GM12878 (cell line): Measurements from ENCODE around the gene PTPRJ. TPM values are rescaled to one million over a fixed set of nuclear protein-coding genes. Genes with fewer than 3 reads are reported as not detected.

Experiments used
- ATAC-seq: fragments of 200-7000 bp; cut with Tn5 transposase; 3 replicates; pipeline ENCODE4 v1.9.1; 2020; ENCODE audit warnings: mild to moderate bottlenecking, moderate library complexity
- BruUV-seq: library from RNA; stranded (reverse); fragments of 400-500 nt; replicated peaks from 2 replicates; lab custom pipeline; 2021; lab: Mats Ljungman, UMichigan
- CTCF ChIA-PET: fragments of 300-600 bp; sonication (Branson Sonifier 250); formaldehyde crosslinking; extraction: SDS; loops from one replicate; lab custom pipeline; 2021; ENCODE audit warnings: inconsistent platforms; lab: Yijun Ruan, JAX
- POLR2A ChIA-PET: fragments of 350-600 bp; formaldehyde crosslinking; extraction: SDS; loops from one replicate; lab custom pipeline; 2021; ENCODE audit warnings: inconsistent platforms; lab: Charles Lee
- RAD21 ChIA-PET: fragments of 300-600 bp; sonication (Branson Sonifier 250); formaldehyde crosslinking; loops from one replicate; lab custom pipeline; 2023; ENCODE audit warnings: antibody characterized with exemption; ENCODE audit not compliant: unreplicated experiment; lab: Charles Lee
- SMC1A ChIA-PET: fragments of 300-600 bp; sonication (Branson Sonifier 250); formaldehyde crosslinking; loops from one replicate; lab custom pipeline; 2023; ENCODE audit not compliant: unreplicated experiment, uncharacterized antibody; lab: Charles Lee
- DNase-seq: peaks from one replicate; pipeline ENCODE4 v3.0.0-alpha.2; 2011; ENCODE audit warnings: low read depth, low spot score
- FAIRE-seq: peaks from 3 replicates; lab custom pipeline; 2011; peaks lifted over from hg19 to GRCh38; lab: Jason Lieb, UNC
- H2AFZ ChIP-seq: 2 replicates; pipeline ENCODE4 v1.6.0; 2011; ENCODE audit warnings: low read depth, low read length, control low read depth; ENCODE audit not compliant: control insufficient read depth
- H3K27ac ChIP-seq: 2 replicates; pipeline ENCODE4 v1.5.1; 2011; ENCODE audit warnings: control low read depth; ENCODE audit not compliant: control insufficient read depth, insufficient read depth
- H3K27me3 ChIP-seq, 2 experiments: replicated peaks in 1 of 2; 2 replicates each; pipeline versions ENCODE4 v1.6.0 to v1.6.1; 2011; ENCODE audit warnings: low read length in 1 of 2; ENCODE audit not compliant: control insufficient read depth in 2 of 2, insufficient read depth in 2 of 2
- H3K36me3 ChIP-seq, 2 experiments: 2 replicates each; pipeline ENCODE4 v1.5.1; 2011; ENCODE audit warnings: low read length in 1 of 2; ENCODE audit not compliant: control insufficient read depth in 2 of 2, insufficient read depth in 2 of 2
- H3K4me1 ChIP-seq: 2 replicates; pipeline ENCODE4 v1.6.1; 2011; ENCODE audit warnings: mild to moderate bottlenecking, low read length, moderate library complexity, mixed read lengths; ENCODE audit not compliant: control insufficient read depth, insufficient read depth
- H3K4me2 ChIP-seq: 2 replicates; pipeline ENCODE4 v1.6.0; 2011; ENCODE audit warnings: control low read depth; ENCODE audit not compliant: control insufficient read depth, insufficient read depth
- H3K4me3 ChIP-seq: fragments of 200-600 bp; sonication (generic); 2 replicates; pipeline ENCODE4 v1.5.1; 2016
- H3K79me2 ChIP-seq: 2 replicates; pipeline ENCODE4 v1.6.0; 2011; ENCODE audit warnings: low read length; ENCODE audit not compliant: control insufficient read depth, insufficient read depth
- H3K9ac ChIP-seq: 2 replicates; pipeline ENCODE4 v1.8.0; 2011; ENCODE audit warnings: low read length, control low read depth, mixed read lengths; ENCODE audit not compliant: control insufficient read depth, insufficient read depth
- H3K9me3 ChIP-seq: replicated peaks from 3 replicates; pipeline ENCODE4 v1.5.1; 2011; ENCODE audit warnings: mild to moderate bottlenecking, low read length; ENCODE audit not compliant: control insufficient read depth, insufficient read depth
- H4K20me1 ChIP-seq: 2 replicates; pipeline ENCODE4 v1.6.0; 2011; ENCODE audit not compliant: control insufficient read depth, insufficient read depth
- BACH1 ChIP-seq: fragments of 450-650 bp; IDR thresholded peaks from 2 replicates; pipeline ENCODE4 v1.6.1; 2017; ENCODE audit warnings: mild to moderate bottlenecking, borderline replicate concordance
- CEBPB ChIP-seq, 2 experiments: fragments of 150-350 bp in 1 of 2; IDR thresholded peaks; 2 replicates each; pipeline ENCODE4 v1.6.1; 2012 to 2014; ENCODE audit warnings: low read depth in 2 of 2, low read length in 2 of 2, borderline replicate concordance in 1 of 2, inconsistent platforms in 1 of 2
- NFXL1 ChIP-seq: fragments of 450-650 bp; IDR thresholded peaks from 2 replicates; pipeline ENCODE4 v1.6.1; 2017; ENCODE audit warnings: antibody characterized with exemption, mild to moderate bottlenecking, borderline replicate concordance
- POLR2AphosphoS2 ChIP-seq: IDR thresholded peaks from 2 replicates; pipeline ENCODE4 v1.6.1; 2011; ENCODE audit warnings: low read depth, mild to moderate bottlenecking, low read length, improper control_type of control experiment, moderate library complexity
- RAD51 ChIP-seq: fragments of 450-650 bp; IDR thresholded peaks from 2 replicates; pipeline ENCODE4 v1.6.1; 2016; ENCODE audit warnings: moderate library complexity, mild to moderate bottlenecking, inconsistent platforms
- RBBP5 ChIP-seq: fragments of 200-600 bp; sonication (generic); conservative IDR thresholded peaks from 2 replicates; pipeline ENCODE4 v1.6.1; 2016
- SREBF2 ChIP-seq: IDR thresholded peaks from 2 replicates; pipeline ENCODE4 v1.6.1; 2012; ENCODE audit warnings: mild to moderate bottlenecking, low read length
- TARDBP ChIP-seq: IDR thresholded peaks from 2 replicates; pipeline ENCODE4 v1.6.1; 2016; ENCODE audit warnings: borderline replicate concordance
- WRNIP1 ChIP-seq: IDR thresholded peaks from 2 replicates; pipeline ENCODE4 v1.6.1; 2011; ENCODE audit warnings: low read depth, low read length, improper control_type of control experiment, borderline replicate concordance
- WGBS: methylation state at CpG from one replicate; pipeline ENCODE4 v1.1.6; 2016; ENCODE audit warnings: low lambda C conversion rate; ENCODE audit not compliant: insufficient replicate concordance, insufficient coverage; ENCODE audit errors: missing lambda C conversion rate; 5-methylcytosine and 5-hydroxymethylcytosine counted together
- in situ Hi-C: fragments of 300-500 bp; cut with MboI; formaldehyde crosslinking; loops from 9 replicates; pipeline ENCODE4 v1.14.3; 2018; ENCODE audit warnings: mixed read lengths
- intact Hi-C: fragments of 100-400 bp; cut with micrococcal nuclease; formaldehyde crosslinking; loops from one replicate; pipeline ENCODE4 v1.14.2; 2022; ENCODE audit not compliant: unreplicated experiment
- polyA plus RNA-seq, 11 experiments: library from polyadenylated mRNA; depleted of rRNA in 4 of 11; unstranded in 6 of 11; stranded (reverse) in 5 of 11; fragments of >200 nt; fragmentation: Nextera tagmentation in 4 of 11; fragmentation: Illumina TruSeq in 1 of 11; extraction: Ambion mirVana in 4 of 11; extraction: Trizol in 1 of 11; gene quantifications; 1 replicate in 1 of 11; 2 replicates in 10 of 11; pipeline versions ENCODE4 v1.2.1 to v1.2.3, GENCODE V29; 2011 to 2016; ENCODE audit warnings: inconsistent platforms in 2 of 11, missing spikeins in 2 of 11, low read depth in 1 of 11
- total RNA-seq, 4 experiments: library from RNA; depleted of rRNA in 3 of 4; stranded (reverse); fragments of >200 nt in 3 of 4; fragmentation: Illumina TruSeq in 1 of 4; extraction: Trizol in 1 of 4; gene quantifications; 2 replicates each; pipeline versions ENCODE4 v1.2.1 to v1.2.3, GENCODE V29; 2013 to 2021
- TF ChIP-seq, protein P1 (sequence below): IDR thresholded peaks from 2 replicates; pipeline ENCODE4 v1.6.1; 2011; ENCODE audit warnings: mild to moderate bottlenecking, low read depth, low read length, moderate library complexity; ENCODE audit not compliant: insufficient replicate concordance

PTPRJ gene
- total and polyA plus RNA-seq, 10 of the 15 experiments (the other 5 are each of a cell fraction or from before 2014, with no cell fraction given) = 0.22 to 22.4 (median 7.4) TPM

DNA sequence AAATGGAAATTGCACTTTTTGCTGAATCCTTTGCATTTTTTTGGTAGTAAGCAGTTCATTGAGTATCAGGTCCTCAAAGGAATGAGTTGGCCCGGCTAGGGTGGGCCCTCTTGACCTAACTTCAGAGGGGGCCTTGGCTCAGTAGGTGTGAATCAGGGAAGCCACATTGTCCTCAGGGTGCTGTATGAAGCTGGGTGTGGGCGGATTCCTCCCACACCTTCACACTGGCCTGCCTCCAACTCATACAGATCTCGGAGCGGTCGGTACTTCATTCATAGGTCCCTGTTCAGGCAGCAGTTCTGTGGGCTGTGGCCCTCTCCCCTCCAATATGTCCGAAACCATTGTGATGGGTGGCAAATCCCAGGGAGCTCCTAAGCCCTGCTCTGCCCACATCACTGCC, 188.9 kb downstream of the PTPRJ start (continued):
- TF ChIP-seq CEBPB (IDR thresholded peaks at IDR 0.05; ENCODE audit: borderline replicate concordance in 1 of 2, low read depth in 2 of 2, low read length in 2 of 2) = no peak
- no peak for TF ChIP-seq WRNIP1
- TF ChIP-seq RAD51 = no peak
- TF ChIP-seq BACH1 = no peak
- no peak for TF ChIP-seq TARDBP
- TF ChIP-seq POLR2AphosphoS2 = no peak

DNA sequence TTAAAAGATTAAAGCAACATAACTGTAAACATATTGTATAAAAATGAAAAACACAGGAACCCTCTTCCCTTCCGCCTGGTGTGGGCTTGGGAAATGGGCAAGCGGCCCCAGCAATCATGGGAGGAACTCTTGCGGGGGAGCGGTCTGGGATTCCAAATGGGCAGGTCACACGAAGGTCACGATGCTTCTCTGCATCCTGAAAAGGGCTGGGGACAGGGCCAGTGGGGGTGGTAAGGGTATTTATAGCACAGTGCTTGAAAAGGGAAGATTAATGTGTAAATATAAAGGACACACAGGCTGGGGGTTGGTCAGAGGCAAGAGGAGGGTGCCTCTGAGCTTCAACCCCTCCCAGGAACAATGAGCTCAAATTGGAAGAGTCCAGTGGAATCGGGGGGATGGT, 189.4 kb downstream of the PTPRJ start:
- in situ Hi-C loops (no loop called here), intact Hi-C loops (loop anchor here (5.0 to 10.0 kb wide), 2 partner anchors 1355 to 1828 kb away; no protein-coding TSS in a partner anchor)
- H3K27ac ChIP-seq = no peak overlapping the region
- ATAC-seq (no peak), DNase-seq (no peak), FAIRE-seq (no peak)
- ChIA-PET POLR2A (no interaction called here), SMC1A (no interaction called here), CTCF (interaction anchor here (0.5 to 2.2 kb wide), 2 partner anchors 235 to 1216 kb away, joined by 4 to 6 read pairs; no protein-coding TSS in a partner anchor), RAD21 (no interaction called here)
- H3K4me3 ChIP-seq = no peak overlapping the region
- no peak overlapping the region for H2AFZ ChIP-seq
- TF ChIP-seq RBBP5 (no peak), SREBF2 (no peak), NFXL1 (no peak)
- TF ChIP-seq, protein P1, sequence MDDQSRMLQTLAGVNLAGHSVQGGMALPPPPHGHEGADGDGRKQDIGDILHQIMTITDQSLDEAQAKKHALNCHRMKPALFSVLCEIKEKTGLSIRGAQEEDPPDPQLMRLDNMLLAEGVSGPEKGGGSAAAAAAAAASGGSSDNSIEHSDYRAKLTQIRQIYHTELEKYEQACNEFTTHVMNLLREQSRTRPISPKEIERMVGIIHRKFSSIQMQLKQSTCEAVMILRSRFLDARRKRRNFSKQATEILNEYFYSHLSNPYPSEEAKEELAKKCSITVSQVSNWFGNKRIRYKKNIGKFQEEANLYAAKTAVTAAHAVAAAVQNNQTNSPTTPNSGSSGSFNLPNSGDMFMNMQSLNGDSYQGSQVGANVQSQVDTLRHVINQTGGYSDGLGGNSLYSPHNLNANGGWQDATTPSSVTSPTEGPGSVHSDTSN = no peak
- no peak overlapping the region for H3K4me2 ChIP-seq
- no peaks in the 10 kb centered on the region for H3K79me2 ChIP-seq
- 64% methylated on average over 7 of the region's 7 CpGs for WGBS
- H3K27me3 ChIP-seq = no peaks in the 10 kb centered on the region
- H4K20me1 ChIP-seq = no peaks in the 10 kb centered on the region; the same call in 1 of the 2 replicates
- H3K9ac ChIP-seq = no peak overlapping the region
- H3K4me1 ChIP-seq = peaks cover 4% of the 10 kb centered on the region; the same call in 1 of the 2 replicates
- H3K9me3 ChIP-seq = no peaks in the 10 kb centered on the region
- no TSS peak for BruUV-seq
- H3K36me3 ChIP-seq = no peaks in the 10 kb centered on the region
